WI38 (cell line): ENCODE data around the gene INPP4B.
"Not testable (repeated sequence)": the region's sequence is repeated elsewhere in the genome, so short reads cannot be mapped to it uniquely, and the experiment has no call there.

Experiments
- H3K4me3 ChIP-seq: 2 replicates; pipeline ENCODE4 v1.5.1; 2011; ENCODE audit warnings: low read depth, mild to moderate bottlenecking, control low read depth, low read length
- CTCF ChIP-seq: IDR thresholded peaks from 2 replicates; pipeline ENCODE4 v1.5.1; 2012; ENCODE audit warnings: low read depth, mild to moderate bottlenecking, control low read depth, low read length

Gene INPP4B

GRCh38 chr4:142813388-142813787 lies 32.7 kb downstream of the INPP4B start:
- no peak for TF ChIP-seq CTCF
- no peak overlapping the region for H3K4me3 ChIP-seq

GRCh38 chr4:142812091-142812490 lies 34.0 kb downstream of the INPP4B start:
- TF ChIP-seq CTCF: no peak
- no peak overlapping the region for H3K4me3 ChIP-seq

GRCh38 chr4:142811034-142811433 lies 35.1 kb downstream of the INPP4B start:
- no peak for TF ChIP-seq CTCF
- no peak overlapping the region for H3K4me3 ChIP-seq

GRCh38 chr4:142809559-142809958 lies 36.5 kb downstream of the INPP4B start:
- TF ChIP-seq CTCF: no peak

GRCh38 chr4:142803879-142804278 lies 42.2 kb downstream of the INPP4B start:
- not testable (repeated sequence) for H3K4me3 ChIP-seq

More at GRCh38 chr4:142809559-142809958, 36.5 kb downstream of the INPP4B start:
- no peak overlapping the region for H3K4me3 ChIP-seq

- TF ChIP-seq CTCF: no peak
- no peak overlapping the region for H3K4me3 ChIP-seq
These were observed 44.1 kb downstream of the INPP4B start for GRCh38 chr4:142801966-142802365.

GRCh38 chr4:142781114-142781513 lies 65.0 kb downstream of the INPP4B start:
- no peak overlapping the region for H3K4me3 ChIP-seq
- no peak for TF ChIP-seq CTCF

GRCh38 chr4:142778900-142779299 lies 67.2 kb downstream of the INPP4B start:
- TF ChIP-seq CTCF: no peak

More at GRCh38 chr4:142778900-142779299, 67.2 kb downstream of the INPP4B start:
- H3K4me3 ChIP-seq: no peak overlapping the region
